GM21723 (cell line): ENCODE results near the gene CFAP73.
A peak's percentile ranks its signal among the peaks of the same experiment; 100 is the strongest.
"Not testable (repeated sequence)": the region's sequence is repeated elsewhere in the genome, so short reads cannot be mapped to it uniquely, and the experiment has no call there.

Experiments
- ATAC-seq: cut with Tn5 transposase; IDR thresholded peaks from one replicate; pipeline ENCODE4 v1.9.1; 2021; ENCODE audit warnings: mild to moderate bottlenecking, moderate library complexity; ENCODE audit not compliant: unreplicated experiment

Gene CFAP73

GRCh38 chr12:113141716-113142115 lies 7.8 kb upstream of the CFAP73 start:
- not testable (repeated sequence) for ATAC-seq

GRCh38 chr12:113142173-113142885 lies 7.2 kb upstream of the CFAP73 start:
- ATAC-seq = no peak

GRCh38 chr12:113142886-113143332 lies 6.6 kb upstream of the CFAP73 start:
- ATAC-seq = no peak

- no peak for ATAC-seq
Observed at GRCh38 chr12:113143959-113144358, 5.6 kb upstream of the CFAP73 start.

GRCh38 chr12:113144806-113145205 lies 4.7 kb upstream of the CFAP73 start:
- ATAC-seq = no peak

- no peak for ATAC-seq
Observed at GRCh38 chr12:113145720-113146551, 3.6 kb upstream of the CFAP73 start.

GRCh38 chr12:113146999-113147398 lies 2.5 kb upstream of the CFAP73 start:
- no peak for ATAC-seq

GRCh38 chr12:113151655-113152054 lies 2.1 kb downstream of the CFAP73 start:
- ATAC-seq = no peak

- ATAC-seq = no peak
Observed at GRCh38 chr12:113152196-113152834, 2.8 kb downstream of the CFAP73 start.

- peak; percentile 76 for ATAC-seq
Observed at GRCh38 chr12:113152835-113153814, 3.6 kb downstream of the CFAP73 start.

GRCh38 chr12:113154351-113154973 lies 4.9 kb downstream of the CFAP73 start:
- ATAC-seq = no peak

GRCh38 chr12:113155060-113155459 lies 5.5 kb downstream of the CFAP73 start:
- ATAC-seq = no peak

- no peak for ATAC-seq
Observed at GRCh38 chr12:113155646-113156045, 6.1 kb downstream of the CFAP73 start.

GRCh38 chr12:113157218-113157859 lies 7.8 kb downstream of the CFAP73 start:
- no peak for ATAC-seq

GRCh38 chr12:113158439-113159203 lies 9.1 kb downstream of the CFAP73 start:
- no peak for ATAC-seq

GRCh38 chr12:113159937-113160336 lies 10.4 kb downstream of the CFAP73 start:
- no peak for ATAC-seq

GRCh38 chr12:113161415-113162016 lies 12.0 kb downstream of the CFAP73 start:
- ATAC-seq = no peak
